HS-27A (cell line): ENCODE data around the gene DSPP.
A peak's percentile ranks its signal among the peaks of the same experiment; 100 is the strongest.

ENCODE experiments used
- DNase-seq: peaks from one replicate; pipeline ENCODE4 v3.0.0-alpha.2; 2012; ENCODE audit warnings: low read depth, missing footprints

Gene DSPP

GRCh38 chr4:87631668-87632067 lies 23.3 kb downstream of the DSPP start:
- DNase-seq = no peak

- no peak for DNase-seq
Measured at GRCh38 chr4:87632469-87632868, 24.1 kb downstream of the DSPP start.

- DNase-seq = peak; percentile 45
Measured at GRCh38 chr4:87633243-87633642, 24.9 kb downstream of the DSPP start.

GRCh38 chr4:87644286-87644685 lies 36.0 kb downstream of the DSPP start:
- no peak for DNase-seq

- DNase-seq = no peak
Measured at GRCh38 chr4:87649980-87650379, 41.7 kb downstream of the DSPP start, which contains the start of gene DMP1. Gene DMP1, plus strand, starts transcription at chr4:87650280. Its CDS starts 6,213 bp downstream, at chr4:87656493.

- DNase-seq = no peak
Measured at GRCh38 chr4:87650938-87651337, 42.6 kb downstream of the DSPP start.

GRCh38 chr4:87651941-87652340 lies 43.6 kb downstream of the DSPP start:
- no peak for DNase-seq

- DNase-seq = no peak
Measured at GRCh38 chr4:87654487-87655044, 46.2 kb downstream of the DSPP start.

GRCh38 chr4:87657525-87657924 lies 49.2 kb downstream of the DSPP start:
- DNase-seq = peak; percentile 54

GRCh38 chr4:87659247-87659931 lies 51.1 kb downstream of the DSPP start:
- DNase-seq = no peak

- no peak for DNase-seq
Measured at GRCh38 chr4:87662871-87663270, 54.5 kb downstream of the DSPP start.
